Activated CD8-positive, alpha-beta memory T cell treated with anti-CD3 and anti-CD28 coated beads for 1 hour (primary cell): ENCODE measurements around the gene GPRC5B.

Experiments used
- DNase-seq, 2 donors: peaks; one replicate each; pipeline ENCODE4 v3.0.0-alpha.2; 2020; ENCODE audit warnings: low read depth in 1 of 2; ENCODE audit errors: extremely low read depth in 1 of 2

GPRC5B gene

DNA sequence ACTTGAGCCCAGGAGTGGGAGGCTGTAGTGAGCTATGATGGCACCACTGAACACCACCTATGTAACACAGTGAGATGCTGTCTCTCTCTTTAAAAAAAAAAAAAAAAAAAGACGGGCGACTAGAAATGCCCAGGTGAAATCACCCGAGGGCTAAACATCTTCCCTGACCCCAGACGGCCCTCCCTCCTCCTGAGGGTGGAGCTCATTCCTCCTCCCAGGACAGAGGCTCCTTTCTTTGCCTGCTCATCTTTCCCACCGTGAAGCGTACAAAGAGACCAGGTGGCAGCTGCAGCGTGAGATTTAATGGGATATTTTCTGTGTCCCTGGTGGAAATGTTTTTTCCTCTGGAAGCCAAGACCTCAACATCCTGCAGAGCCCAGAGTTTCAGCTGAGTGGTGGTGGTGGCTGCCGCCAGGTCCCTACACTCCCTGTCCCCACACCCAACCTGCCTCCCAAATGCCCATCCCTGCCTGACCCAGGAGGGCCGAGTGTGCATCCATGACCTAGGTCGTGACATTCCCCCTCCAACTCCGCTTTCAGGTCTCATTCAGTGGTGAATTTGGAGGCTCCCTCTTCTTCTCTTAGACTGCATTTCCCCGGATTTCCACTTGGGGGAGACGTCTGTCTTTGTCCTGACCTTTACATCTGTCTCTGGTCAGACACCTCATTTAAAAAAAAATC, 14.4 kb upstream of the GPRC5B start:
- no peak for DNase-seq

- no peak for DNase-seq
Observed at GRCh38 chr16:19898166-19898565, 13.5 kb upstream of the GPRC5B start.

- no peak for DNase-seq
Observed at GRCh38 chr16:19896951-19897350, 12.3 kb upstream of the GPRC5B start.

DNA sequence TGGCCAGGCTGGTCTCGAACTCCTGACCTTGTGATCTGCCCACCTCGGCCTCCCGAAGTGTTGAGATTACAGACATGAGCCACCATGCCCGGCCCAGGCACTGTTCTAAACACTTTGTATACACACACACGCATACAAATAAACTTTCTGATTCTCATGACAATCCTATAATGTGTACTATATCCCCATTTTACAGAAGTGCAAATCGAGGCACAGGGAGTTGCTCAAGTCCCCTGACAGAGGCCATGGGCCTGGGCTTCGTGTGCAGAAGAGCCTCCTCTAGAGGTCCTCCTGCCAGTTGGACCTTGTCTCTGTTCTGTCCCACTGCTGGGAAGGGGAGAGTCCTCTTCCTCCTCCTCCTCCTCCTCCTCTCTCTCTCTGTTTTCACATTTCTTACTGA, 9.9 kb upstream of the GPRC5B start:
- DNase-seq, result no peak

DNA sequence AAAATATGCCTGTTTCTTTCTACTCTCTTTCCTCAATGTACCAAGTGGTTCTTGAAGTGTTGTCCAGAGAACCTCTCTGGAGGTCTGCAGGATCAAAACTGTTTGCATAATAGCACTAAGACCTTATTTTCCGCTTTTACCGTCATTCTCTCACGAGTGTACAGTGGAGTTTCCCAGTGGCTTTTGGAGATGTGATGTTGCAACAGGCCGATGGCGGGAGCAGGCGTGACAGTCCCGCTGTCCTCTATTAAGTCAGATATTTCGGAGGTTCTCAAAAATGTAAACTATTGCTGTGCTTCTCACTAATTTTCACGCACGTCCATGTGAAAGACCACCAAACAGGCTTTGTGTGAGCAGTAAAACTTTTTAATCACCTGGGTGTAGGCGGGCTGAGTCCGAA, 8.3 kb upstream of the GPRC5B start:
- no peak for DNase-seq

GRCh38 chr16:19890901-19891300, 6.3 kb upstream of the GPRC5B start:
- no peak for DNase-seq

- no peak for DNase-seq
Observed at GRCh38 chr16:19888834-19889233, 4.2 kb upstream of the GPRC5B start.

- peak; percentile 38 to 61 for DNase-seq
Observed at GRCh38 chr16:19886073-19886941, 1.7 kb upstream of the GPRC5B start.

DNA sequence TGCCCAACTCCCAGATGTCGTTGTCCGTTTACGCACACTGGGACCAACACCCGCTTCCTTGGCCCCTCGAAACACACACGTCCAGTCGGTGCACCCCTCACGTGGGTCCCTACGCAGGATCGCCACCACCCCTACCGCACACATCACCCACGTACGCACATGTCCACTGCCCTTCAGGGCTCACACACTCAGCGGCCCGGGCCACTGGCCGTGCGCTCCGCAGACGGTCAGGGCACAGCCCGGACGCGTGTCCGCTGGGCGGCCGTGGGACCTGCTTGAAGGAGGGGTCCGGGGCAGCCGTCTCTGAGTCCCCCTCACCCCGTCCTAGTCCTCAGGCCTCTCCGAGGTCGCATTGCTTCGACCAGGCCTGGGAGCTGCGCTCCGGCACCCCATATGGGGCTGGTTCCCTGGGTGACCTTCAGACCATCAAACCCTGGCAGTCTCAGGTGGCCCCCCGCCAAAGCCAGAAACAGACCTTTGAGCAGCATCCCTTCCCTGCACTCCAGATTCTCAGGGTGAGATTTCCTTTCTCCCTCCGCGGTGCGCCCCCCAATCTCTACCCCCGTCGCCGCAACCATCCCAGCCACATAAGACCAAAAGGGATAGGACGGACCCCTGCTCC, 914 bp upstream of the GPRC5B start:
- DNase-seq, result no peak

DNA sequence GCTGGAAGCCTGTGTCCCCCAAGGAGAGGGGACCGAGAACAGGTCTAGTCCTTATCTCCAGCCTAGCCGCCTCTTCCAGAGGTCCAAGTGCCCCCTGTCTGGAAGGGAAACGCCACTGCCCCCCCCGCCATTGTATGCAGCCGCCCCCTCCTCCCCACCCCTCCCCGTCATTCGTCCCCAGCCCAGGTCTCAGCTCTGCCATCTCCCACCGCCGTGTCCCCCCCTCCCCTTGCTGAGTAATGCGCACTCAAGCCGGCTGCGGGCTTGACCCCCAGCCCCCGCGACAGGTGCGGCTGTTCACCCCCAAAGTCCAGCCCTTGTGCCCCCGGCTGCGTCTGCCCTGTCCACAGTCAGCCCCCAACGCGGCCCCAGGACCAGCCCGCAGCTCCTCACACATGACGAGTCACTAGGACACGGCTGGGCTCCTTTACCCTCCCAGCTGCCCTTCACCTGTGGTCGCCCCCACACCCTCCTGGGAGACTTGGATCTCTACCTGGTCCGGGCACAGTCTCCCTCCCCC, 622 bp downstream of the GPRC5B start:
- DNase-seq, result no peak

- no peak for DNase-seq
Observed at GRCh38 chr16:19883296-19883965, 1.2 kb downstream of the GPRC5B start.

GRCh38 chr16:19882646-19883045, 2.0 kb downstream of the GPRC5B start:
- no peak for DNase-seq

- no peak for DNase-seq
Observed at GRCh38 chr16:19882186-19882585, 2.5 kb downstream of the GPRC5B start.

- DNase-seq, result no peak
Observed at GRCh38 chr16:19881783-19882182, 2.9 kb downstream of the GPRC5B start.

GRCh38 chr16:19881028-19881427, 3.6 kb downstream of the GPRC5B start:
- DNase-seq, result no peak

GRCh38 chr16:19879241-19879792, 5.3 kb downstream of the GPRC5B start:
- DNase-seq, result no peak

- DNase-seq, result no peak
Observed at GRCh38 chr16:19878757-19879156, 5.9 kb downstream of the GPRC5B start.

- no peak for DNase-seq
Observed at GRCh38 chr16:19876501-19877059, 8.1 kb downstream of the GPRC5B start.

- no peak for DNase-seq
Observed at GRCh38 chr16:19875900-19876299, 8.7 kb downstream of the GPRC5B start.

GRCh38 chr16:19874851-19875546, 9.6 kb downstream of the GPRC5B start:
- no peak for DNase-seq
